SK-N-SH (cell line): Measurements from ENCODE around the gene GNL3. TPM values are rescaled to one million over a fixed set of nuclear protein-coding genes. Genes with fewer than 3 reads are reported as not detected.

Experiments used
- CTCF ChIA-PET: fragments of 300-600, 350-600 bp; formaldehyde crosslinking; extraction: SDS; loops from one replicate; lab custom pipeline; 2021; lab: Yijun Ruan, JAX
- POLR2A ChIA-PET: fragments of 350-600 bp; sonication (Branson Sonifier 250); formaldehyde crosslinking; extraction: SDS; loops from one replicate; lab custom pipeline; 2020; ENCODE audit warnings: antibody characterized with exemption, inconsistent platforms; lab: Yijun Ruan, JAX
- DNase-seq: peaks from one replicate; pipeline ENCODE4 v3.0.0; 2012
- H2AFZ ChIP-seq: fragments of 200-600 bp; sonication (generic); 2 replicates; pipeline ENCODE4 v1.8.1; 2016; ENCODE audit warnings: antibody characterized with exemption, mild to moderate bottlenecking, low read depth
- H3F3A ChIP-seq: fragments of 200-600 bp; sonication (generic); replicated peaks from 2 replicates; pipeline ENCODE3; 2016; ENCODE audit warnings: antibody characterized with exemption, mild to moderate bottlenecking; ENCODE audit not compliant: insufficient read depth
- H3K27ac ChIP-seq, 2 experiments: fragments of 200-500 bp in 1 of 2; fragments of 200-600 bp in 1 of 2; sonication (Bioruptor generic) in 1 of 2; sonication (generic), shearing (Covaris generic) in 1 of 2; 2 replicates each; pipeline versions ENCODE4 v1.5.1 to v1.6.1; 2014 to 2016; ENCODE audit warnings: low read depth in 2 of 2, inconsistent platforms in 1 of 2, low read length in 1 of 2, mild to moderate bottlenecking in 1 of 2, mixed read lengths in 1 of 2
- H3K27me3 ChIP-seq: fragments of 200-600 bp; sonication (generic), shearing (Covaris generic); 2 replicates; pipeline ENCODE4 v1.6.1; 2016; ENCODE audit warnings: mixed run types; ENCODE audit not compliant: insufficient read depth
- H3K36me3 ChIP-seq, 2 experiments: fragments of 200-500 bp in 1 of 2; fragments of 200-600 bp in 1 of 2; sonication (Bioruptor generic) in 1 of 2; sonication (generic) in 1 of 2; replicated peaks in 1 of 2; 2 replicates each; pipeline versions ENCODE3 to v1.5.1; 2014 to 2016; ENCODE audit warnings: low read length in 1 of 2, mild to moderate bottlenecking in 1 of 2; ENCODE audit not compliant: insufficient read depth in 2 of 2, control insufficient read depth in 1 of 2
- H3K4me1 ChIP-seq, 2 experiments: fragments of 200-500 bp in 1 of 2; fragments of 200-600 bp in 1 of 2; sonication (Bioruptor generic) in 1 of 2; sonication (generic), shearing (Covaris generic) in 1 of 2; 2 replicates each; pipeline versions ENCODE4 v1.5.1 to v1.6.1; 2014 to 2016; ENCODE audit warnings: low read depth in 1 of 2, low read length in 1 of 2, mixed run types in 1 of 2; ENCODE audit not compliant: insufficient read depth in 2 of 2, control insufficient read depth in 1 of 2
- H3K4me2 ChIP-seq: fragments of 200-600 bp; sonication (generic), shearing (Covaris generic); 2 replicates; pipeline ENCODE4 v1.6.1; 2017; ENCODE audit warnings: mixed run types
- H3K4me3 ChIP-seq, 2 experiments: fragments of 200-500 bp in 1 of 2; fragments of 200-600 bp in 1 of 2; sonication (Bioruptor generic) in 1 of 2; sonication (generic), shearing (Covaris generic) in 1 of 2; 2 replicates each; pipeline versions ENCODE4 v1.5.1 to v1.8.1; 2014 to 2016; ENCODE audit warnings: low read depth in 2 of 2, inconsistent platforms in 1 of 2, low read length in 1 of 2, mild to moderate bottlenecking in 1 of 2, mixed read lengths in 1 of 2, moderate library complexity in 1 of 2
- H3K79me2 ChIP-seq: fragments of 200-600 bp; sonication (generic); 2 replicates; pipeline ENCODE4 v1.8.1; 2017; ENCODE audit warnings: mild to moderate bottlenecking; ENCODE audit not compliant: insufficient read depth
- H3K9ac ChIP-seq: fragments of 200-600 bp; sonication (generic); 2 replicates; pipeline ENCODE4 v1.6.1; 2017; ENCODE audit warnings: mixed run types
- H3K9me2 ChIP-seq: fragments of 200-600 bp; sonication (generic); 2 replicates; pipeline ENCODE4 v1.6.1; 2017; ENCODE audit warnings: mixed run types
- H3K9me3 ChIP-seq: fragments of 200-600 bp; sonication (generic); 2 replicates; pipeline ENCODE4 v1.6.1; 2017; ENCODE audit warnings: mixed run types, mild to moderate bottlenecking, moderate library complexity
- H4K20me1 ChIP-seq: fragments of 200-600 bp; sonication (generic); 2 replicates; pipeline ENCODE4 v1.6.1; 2017; ENCODE audit warnings: mild to moderate bottlenecking, mixed run types; ENCODE audit not compliant: insufficient read depth
- JUND ChIP-seq: IDR thresholded peaks from 2 replicates; pipeline ENCODE4 v1.4.0; 2012
- MEF2A ChIP-seq: IDR thresholded peaks from 2 replicates; pipeline ENCODE4 v1.4.0; 2012; ENCODE audit warnings: low read depth, borderline replicate concordance
- MXI1 ChIP-seq: IDR thresholded peaks from 2 replicates; pipeline ENCODE4 v1.6.1; 2012; ENCODE audit warnings: mild to moderate bottlenecking, low read depth, low read length, improper control_type of control experiment
- NRF1 ChIP-seq: IDR thresholded peaks from 2 replicates; pipeline ENCODE4 v1.6.1; 2012; ENCODE audit warnings: low read depth, mild to moderate bottlenecking, low read length
- RAD21 ChIP-seq: IDR thresholded peaks from 2 replicates; pipeline ENCODE4 v1.6.1; 2012; ENCODE audit warnings: mild to moderate bottlenecking, low read length
- RFX5 ChIP-seq: IDR thresholded peaks from 2 replicates; pipeline ENCODE4 v1.6.1; 2012; ENCODE audit warnings: mild to moderate bottlenecking, improper control_type of control experiment, low read length
- RXRA ChIP-seq: IDR thresholded peaks from 2 replicates; pipeline ENCODE4 v1.4.0; 2012; ENCODE audit warnings: low read depth, mild to moderate bottlenecking, borderline replicate concordance
- YY1 ChIP-seq: IDR thresholded peaks from 2 replicates; pipeline ENCODE4 v1.4.0; 2012; ENCODE audit warnings: low read depth, mild to moderate bottlenecking
- ZBTB33 ChIP-seq: IDR thresholded peaks from 2 replicates; pipeline ENCODE4 v1.4.0; 2012; ENCODE audit warnings: low read depth, borderline replicate concordance
- WGBS: methylation state at CpG from one replicate; pipeline ENCODE4 v1.1.6; 2017; ENCODE audit warnings: low lambda C conversion rate; 5-methylcytosine and 5-hydroxymethylcytosine counted together
- polyA plus RNA-seq, 3 experiments: library from polyadenylated mRNA; depleted of rRNA; stranded (reverse); fragments of >200 nt; gene quantifications; 2 replicates each; pipeline ENCODE4 v1.2.3, GENCODE V29; 2012

GNL3 gene
- polyA plus RNA-seq, 1 of the 3 experiments (the other 2 are of a cell fraction): 55.0 TPM

- H3K27me3 ChIP-seq: no peaks in the 10 kb centered on the region
- H3K79me2 ChIP-seq: peaks cover 90% of the 10 kb centered on the region
- H3K9me2 ChIP-seq: no peaks in the 10 kb centered on the region
- H3K9ac ChIP-seq: no peak overlapping the region
- H2AFZ ChIP-seq: no peak overlapping the region
- no peak overlapping the region for H3K4me2 ChIP-seq
- no peaks in the 10 kb centered on the region for H4K20me1 ChIP-seq
- no peak for DNase-seq
- 96% methylated on average over 6 of the region's 6 CpGs for WGBS
- H3K27ac ChIP-seq: no peak overlapping the region
- H3K36me3 ChIP-seq: peaks cover 50 to 57% of the 10 kb centered on the region in 2 experiments
- no peak overlapping the region for H3K4me3 ChIP-seq
- H3K9me3 ChIP-seq: no peaks in the 10 kb centered on the region
- no peak for TF ChIP-seq ZBTB33
- no peaks in the 10 kb centered on the region; a peak in 1 of 4 replicates for H3K4me1 ChIP-seq
- ChIA-PET CTCF (interaction anchor here (2.0 kb wide), 1 partner anchor 206 kb away, joined by 6 read pairs; no protein-coding TSS in a partner anchor), POLR2A (interaction anchor here (0.7 kb wide), 1 partner anchor 24 kb away, joined by 3 read pairs; no protein-coding TSS in a partner anchor)
- H3F3A ChIP-seq: peaks cover 5% of the 10 kb centered on the region
Observed at GRCh38 chr3:52678265-52679198, 7.3 kb upstream of the GNL3 start.

GRCh38 chr3:52679199-52679538, 6.7 kb upstream of the GNL3 start:
- H3K27ac ChIP-seq: no peak overlapping the region
- 96% methylated on average over 3 of the region's 3 CpGs for WGBS
- no peak for DNase-seq
- H3F3A ChIP-seq: peaks cover 5% of the 10 kb centered on the region
- H2AFZ ChIP-seq: no peak overlapping the region
- H3K4me1 ChIP-seq: no peaks in the 10 kb centered on the region; a peak in 1 of 4 replicates
- no peaks in the 10 kb centered on the region for H3K27me3 ChIP-seq
- H3K4me3 ChIP-seq: no peak overlapping the region
- no peak overlapping the region for H3K9ac ChIP-seq
- ChIA-PET POLR2A (no interaction called here), CTCF (interaction anchor here (2.0 kb wide), 1 partner anchor 207 kb away, joined by 6 read pairs; no protein-coding TSS in a partner anchor)
- H3K36me3 ChIP-seq: peaks cover 50 to 51% of the 10 kb centered on the region in 2 experiments
- TF ChIP-seq RAD21 (no peak), MXI1 (no peak), JUND (no peak), RXRA (no peak), RFX5 (no peak), NRF1 (no peak), MEF2A (no peak)
- H3K9me2 ChIP-seq: no peaks in the 10 kb centered on the region
- no peaks in the 10 kb centered on the region for H4K20me1 ChIP-seq
- H3K4me2 ChIP-seq: no peak overlapping the region
- no peaks in the 10 kb centered on the region for H3K9me3 ChIP-seq
- H3K79me2 ChIP-seq: peaks cover 91% of the 10 kb centered on the region

- CTCF ChIA-PET: interaction anchor here (2.0 kb wide), 1 partner anchor 208 kb away, joined by 6 read pairs; no protein-coding TSS in a partner anchor
- DNase-seq: no peak
Observed at GRCh38 chr3:52679811-52680210, 6.0 kb upstream of the GNL3 start.

More at GRCh38 chr3:52679811-52680210, 6.0 kb upstream of the GNL3 start:
- WGBS: 63% methylated on average over 1 of the region's 1 CpG
- H4K20me1 ChIP-seq: no peaks in the 10 kb centered on the region
- peaks cover 0 to 4% of the 10 kb centered on the region in 2 experiments; a peak in 1 of 4 replicates for H3K4me1 ChIP-seq
- peaks cover 94% of the 10 kb centered on the region for H3K79me2 ChIP-seq
- no peaks in the 10 kb centered on the region for H3K27me3 ChIP-seq
- H3F3A ChIP-seq: peaks cover 5% of the 10 kb centered on the region
- TF ChIP-seq YY1: no peak
- H3K9me2 ChIP-seq: no peaks in the 10 kb centered on the region
- no peaks in the 10 kb centered on the region for H3K9me3 ChIP-seq
- POLR2A ChIA-PET: no interaction called here
- no peak overlapping the region for H3K4me2 ChIP-seq
- H3K27ac ChIP-seq: peak overlapping the region in 1 of 2 experiments; percentile 24; a peak in 2 of 4 replicates
- no peak overlapping the region for H3K4me3 ChIP-seq
- H2AFZ ChIP-seq: no peak overlapping the region
- peaks cover 50 to 51% of the 10 kb centered on the region in 2 experiments for H3K36me3 ChIP-seq
- H3K9ac ChIP-seq: no peak overlapping the region
